SK-N-DZ (cell line): ENCODE measurements around the gene KLRC4.
"Not testable (repeated sequence)": the region's sequence is repeated elsewhere in the genome, so short reads cannot be mapped to it uniquely, and the experiment has no call there.

Experiments used
- DNase-seq: peaks from one replicate; pipeline ENCODE4 v3.0.0-alpha.2; 2015; ENCODE audit warnings: low spot score

Gene KLRC4

GRCh38 chr12:10368206-10369171 is 41.1 kb downstream of the KLRC4 start:
- DNase-seq, result no peak

- not testable (repeated sequence) for DNase-seq
Measured at GRCh38 chr12:10367714-10368113, 41.8 kb downstream of the KLRC4 start.

- DNase-seq, result no peak
Measured at GRCh38 chr12:10366875-10367274, 42.7 kb downstream of the KLRC4 start.

GRCh38 chr12:10365696-10366405 is 43.7 kb downstream of the KLRC4 start:
- DNase-seq, result no peak

- peak; percentile 28 for DNase-seq
Measured at GRCh38 chr12:10364815-10365622, 44.5 kb downstream of the KLRC4 start.

- DNase-seq, result peak; percentile 23
Measured at GRCh38 chr12:10363914-10364814, 45.4 kb downstream of the KLRC4 start.

- DNase-seq, result no peak
Measured at GRCh38 chr12:10363658-10363913, 46.0 kb downstream of the KLRC4 start.

- DNase-seq, result no peak
Measured at GRCh38 chr12:10362828-10363657, 46.5 kb downstream of the KLRC4 start.

- no peak for DNase-seq
Measured at GRCh38 chr12:10362325-10362724, 47.2 kb downstream of the KLRC4 start.

GRCh38 chr12:10361622-10362021 is 47.9 kb downstream of the KLRC4 start:
- DNase-seq, result no peak

GRCh38 chr12:10361084-10361483 is 48.5 kb downstream of the KLRC4 start:
- no peak for DNase-seq

- DNase-seq, result no peak
Measured at GRCh38 chr12:10358969-10359368, 50.6 kb downstream of the KLRC4 start.

GRCh38 chr12:10358131-10358530 is 51.4 kb downstream of the KLRC4 start:
- no peak for DNase-seq
